Activated CD8-positive, alpha-beta memory T cell treated with anti-CD3 and anti-CD28 coated beads, Interleukin-2, amount 10 ng/mL, durations not matched to agents 7 days and 5 days (primary cell): ENCODE data around the gene C1orf53. TPM values are rescaled to one million over a fixed set of nuclear protein-coding genes. Genes with fewer than 3 reads are reported as not detected.
"Not testable (repeated sequence)": the region's sequence is repeated elsewhere in the genome, so short reads cannot be mapped to it uniquely, and the experiment has no call there.

Source experiments
- ATAC-seq: fragments of 150-1000 bp; cut with Tn5 transposase; one replicate; pipeline ENCODE4 v1.10.0; 2021; ENCODE audit warnings: moderate library complexity
- CTCF ChIA-PET: fragments of 350-600 bp; sonication (Branson Sonifier 250); formaldehyde crosslinking; loops from one replicate; lab custom pipeline; 2021; ENCODE audit warnings: antibody characterized with exemption; lab: Charles Lee
- DNase-seq: peaks from one replicate; pipeline ENCODE4 v3.0.0-alpha.2; 2020
- H3K27ac Mint-ChIP-seq: one replicate; pipeline ENCODE4 v1.8.0; 2021; ENCODE audit warnings: mild to moderate bottlenecking, mixed read lengths
- H3K27me3 Mint-ChIP-seq: one replicate; pipeline ENCODE4 v1.8.0; 2021; ENCODE audit warnings: mixed read lengths
- H3K36me3 Mint-ChIP-seq: one replicate; pipeline ENCODE4 v1.8.0; 2021; ENCODE audit warnings: mild to moderate bottlenecking, mixed read lengths
- H3K4me1 Mint-ChIP-seq: one replicate; pipeline ENCODE4 v1.8.0; 2021; ENCODE audit warnings: mixed read lengths
- H3K4me3 Mint-ChIP-seq: one replicate; pipeline ENCODE4 v1.8.0; 2021; ENCODE audit warnings: mild to moderate bottlenecking, moderate library complexity, mixed read lengths
- H3K9me3 Mint-ChIP-seq: one replicate; pipeline ENCODE4 v1.8.0; 2022; ENCODE audit warnings: low read depth, mixed read lengths
- total RNA-seq, 2 experiments: library from RNA; stranded (reverse); gene quantifications; one replicate each; pipeline ENCODE4 v1.2.3, GENCODE V29; 2021

C1orf53 gene
- total RNA-seq, 2 experiments from 2014 or later, result 0.55 to 2.5 TPM

DNA sequence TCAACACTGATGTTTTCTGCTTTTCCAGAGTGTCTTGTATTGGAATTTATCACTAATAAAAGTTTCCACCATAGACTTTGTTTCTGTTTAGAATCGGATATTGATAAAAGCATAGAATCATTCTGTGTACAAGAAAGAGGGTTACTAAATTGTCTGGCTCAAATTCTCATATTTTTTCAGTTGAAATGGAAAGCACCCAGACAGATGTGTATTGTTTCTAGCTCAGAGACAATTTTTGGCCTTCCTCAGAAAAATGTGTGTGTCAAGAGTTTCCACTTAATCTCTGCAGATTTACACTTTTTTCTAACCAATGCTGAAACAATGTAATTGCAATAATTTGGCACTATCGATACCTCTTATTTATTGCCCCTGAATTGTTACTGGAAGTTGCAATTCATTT lies 35.0 kb downstream of the C1orf53 start:
- CTCF ChIA-PET, result no interaction called here
- no peaks in the 10 kb centered on the region for H3K4me1 Mint-ChIP-seq
- ATAC-seq, result no peak
- H3K27me3 Mint-ChIP-seq, result peaks cover 22% of the 10 kb centered on the region
- no peak overlapping the region for H3K4me3 Mint-ChIP-seq
- H3K9me3 Mint-ChIP-seq, result no peaks in the 10 kb centered on the region
- DNase-seq, result no peak
- no peak overlapping the region for H3K27ac Mint-ChIP-seq
- H3K36me3 Mint-ChIP-seq, result no peaks in the 10 kb centered on the region

DNA sequence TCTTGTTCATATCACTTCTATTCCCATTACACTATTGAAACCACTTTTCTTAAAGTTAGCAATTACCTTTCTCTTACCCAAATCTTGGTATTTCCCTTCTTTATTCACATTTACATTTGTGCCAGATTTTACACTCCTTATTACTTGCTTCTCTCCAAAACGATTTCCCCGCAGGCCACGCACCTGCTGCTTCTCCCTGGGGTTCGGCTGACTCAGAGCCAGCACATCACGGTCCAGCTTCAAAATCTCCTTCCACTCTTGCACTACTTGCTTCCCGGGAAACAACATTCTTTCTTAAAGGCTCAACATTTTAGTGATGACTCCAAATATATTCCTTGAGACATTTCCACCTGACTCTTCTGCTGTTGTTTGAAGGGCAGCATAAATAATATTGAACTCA lies 35.5 kb downstream of the C1orf53 start:
- Mint-ChIP-seq H3K27me3 (peaks cover 21% of the 10 kb centered on the region), H3K4me3 (no peak overlapping the region), H3K4me1 (no peaks in the 10 kb centered on the region), H3K9me3 (no peaks in the 10 kb centered on the region), H3K36me3 (no peaks in the 10 kb centered on the region), H3K27ac (no peak overlapping the region)
- CTCF ChIA-PET, result no interaction called here
- ATAC-seq (no peak), DNase-seq (no peak)

DNA sequence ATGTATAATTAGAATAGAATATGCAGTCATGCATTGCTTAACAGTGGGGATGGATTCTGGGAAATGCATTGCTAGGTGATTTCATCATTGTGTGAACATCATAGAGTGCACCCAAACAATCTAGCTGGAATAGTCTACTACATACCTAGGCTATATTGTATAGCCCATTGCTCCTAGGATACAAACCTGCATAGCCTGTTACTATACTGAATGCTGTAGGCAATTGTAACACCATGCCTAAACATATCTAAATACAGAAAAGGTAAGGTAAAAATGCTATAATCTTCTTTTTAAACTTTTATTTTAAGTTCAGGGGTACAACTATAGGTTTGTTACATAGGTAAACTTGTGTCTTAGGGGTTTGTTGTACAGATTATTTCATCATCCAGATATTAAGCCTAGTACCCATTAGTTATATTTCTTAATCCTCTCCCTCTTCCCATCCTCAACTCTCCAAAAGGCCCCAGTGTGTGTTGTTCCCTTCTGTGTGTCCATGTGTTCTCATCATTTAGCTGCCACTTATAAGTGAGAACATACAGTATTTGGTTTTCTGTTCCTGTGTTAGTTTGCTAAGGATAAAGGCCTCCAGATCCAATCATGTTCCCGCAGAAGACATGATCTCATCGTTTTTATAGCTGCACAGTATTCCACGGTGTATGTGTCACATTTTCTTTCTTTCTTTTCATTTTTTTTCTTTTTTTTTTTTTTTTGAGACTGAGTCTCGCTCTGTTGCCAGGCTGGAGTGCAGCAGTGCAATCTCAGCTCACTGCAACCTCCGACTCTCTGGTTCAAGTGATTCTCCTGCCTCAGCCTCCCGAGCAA lies 36.9 kb downstream of the C1orf53 start:
- H3K27me3 Mint-ChIP-seq, ATAC-seq, DNase-seq, H3K9me3 Mint-ChIP-seq, CTCF ChIA-PET, H3K27ac Mint-ChIP-seq, H3K36me3 Mint-ChIP-seq, H3K4me3 Mint-ChIP-seq, H3K4me1 Mint-ChIP-seq: not testable (repeated sequence)

DNA sequence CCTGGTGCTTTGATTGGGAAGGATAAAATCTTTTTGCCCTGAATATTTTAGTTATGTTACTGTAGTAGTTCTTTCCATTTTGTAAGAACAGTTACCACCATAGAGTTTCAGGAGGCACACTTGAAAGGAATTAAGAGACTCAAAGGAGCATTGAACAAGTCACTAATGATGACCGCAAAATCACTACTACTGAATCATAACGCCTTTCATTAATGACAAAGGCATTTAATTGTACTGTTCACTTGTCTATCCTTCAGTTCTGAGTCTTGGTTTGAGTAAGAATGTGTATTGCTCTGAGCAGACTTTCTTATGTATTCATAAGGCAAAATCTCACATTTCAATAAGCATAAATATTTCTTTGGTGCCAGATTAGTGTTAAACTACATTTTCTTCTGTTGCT lies 39.6 kb downstream of the C1orf53 start:
- H3K4me3 Mint-ChIP-seq, result no peak overlapping the region
- H3K27me3 Mint-ChIP-seq, result peaks cover 4% of the 10 kb centered on the region
- H3K36me3 Mint-ChIP-seq, result no peaks in the 10 kb centered on the region
- no peaks in the 10 kb centered on the region for H3K4me1 Mint-ChIP-seq
- DNase-seq (no peak), ATAC-seq (no peak)
- no peak overlapping the region for H3K27ac Mint-ChIP-seq
- H3K9me3 Mint-ChIP-seq, result no peaks in the 10 kb centered on the region
- CTCF ChIA-PET, result no interaction called here

DNA sequence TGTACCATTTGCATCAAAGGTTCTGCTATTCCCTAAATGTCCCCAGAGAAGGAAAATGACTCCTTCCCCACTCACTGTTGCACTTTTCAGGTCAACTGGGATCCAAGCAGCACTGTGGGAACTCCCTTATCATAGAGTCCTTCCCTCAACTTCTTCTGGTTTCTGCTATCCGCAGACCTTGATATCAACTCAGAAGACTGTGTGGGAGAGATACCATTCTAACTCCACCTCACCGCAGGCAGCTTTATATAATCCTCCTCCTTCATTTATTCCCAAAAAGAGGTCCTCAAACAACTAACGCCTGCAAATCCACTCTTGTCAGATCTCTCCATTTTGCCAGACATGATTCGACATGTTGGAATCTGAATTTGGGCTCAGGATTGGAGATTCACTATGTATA lies 42.1 kb downstream of the C1orf53 start:
- no peak for DNase-seq
- Mint-ChIP-seq H3K4me1 (peaks cover 17% of the 10 kb centered on the region), H3K27me3 (no peaks in the 10 kb centered on the region), H3K27ac (no peak overlapping the region), H3K4me3 (no peak overlapping the region), H3K36me3 (peaks cover 2% of the 10 kb centered on the region), H3K9me3 (no peaks in the 10 kb centered on the region)
- CTCF ChIA-PET, result no interaction called here
- ATAC-seq, result no peak

DNA sequence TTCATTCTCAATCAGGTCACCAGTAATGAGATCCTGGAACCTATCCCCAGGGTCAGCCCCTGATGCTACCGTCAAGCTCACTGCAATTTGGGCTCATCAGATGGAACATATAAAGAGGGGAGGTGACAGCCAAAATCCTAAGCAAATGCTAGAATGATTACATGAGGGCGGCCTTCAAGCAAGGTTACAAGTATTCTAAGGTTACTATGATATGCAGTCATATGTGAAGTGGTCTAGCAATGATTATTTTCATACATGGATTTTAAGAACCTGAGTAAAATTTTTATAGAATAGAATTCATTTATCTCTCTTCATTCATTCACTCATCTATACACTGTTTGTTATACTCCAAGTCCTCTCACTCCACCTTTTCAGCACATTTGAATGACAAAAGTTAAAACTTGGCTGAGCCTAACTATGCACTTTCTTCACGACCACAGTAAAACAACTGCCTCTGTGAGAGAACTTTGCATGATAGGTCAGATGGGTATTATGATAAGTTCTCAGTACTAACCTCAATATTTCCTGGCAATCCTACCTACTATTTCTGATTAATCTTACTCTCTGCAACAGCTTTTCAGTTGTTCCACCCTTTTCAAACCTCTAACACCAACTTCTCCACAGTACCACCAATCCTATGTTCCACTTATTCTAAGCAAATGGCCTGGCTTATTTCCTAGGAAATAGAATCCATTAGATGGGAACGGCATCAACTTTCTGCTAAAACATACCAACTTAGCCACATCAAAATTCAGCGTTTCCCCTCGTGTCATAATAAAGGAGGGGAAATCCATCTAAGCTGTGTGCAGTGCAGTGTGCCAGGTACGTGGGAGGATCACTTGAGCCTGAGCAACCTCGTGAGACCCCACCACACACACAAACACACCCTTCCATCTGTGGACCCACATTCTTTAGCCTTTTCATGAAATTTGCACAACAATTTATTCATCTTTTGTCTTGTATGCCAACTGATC lies 46.8 kb downstream of the C1orf53 start:
- Mint-ChIP-seq H3K4me3 (no peak overlapping the region), H3K27me3 (no peaks in the 10 kb centered on the region), H3K36me3 (peaks cover 9% of the 10 kb centered on the region), H3K27ac (peak overlapping the region; percentile 78), H3K9me3 (no peaks in the 10 kb centered on the region), H3K4me1 (peaks cover 33% of the 10 kb centered on the region)
- ATAC-seq (peak; percentile 80), DNase-seq (no peak)
- CTCF ChIA-PET, result no interaction called here

DNA sequence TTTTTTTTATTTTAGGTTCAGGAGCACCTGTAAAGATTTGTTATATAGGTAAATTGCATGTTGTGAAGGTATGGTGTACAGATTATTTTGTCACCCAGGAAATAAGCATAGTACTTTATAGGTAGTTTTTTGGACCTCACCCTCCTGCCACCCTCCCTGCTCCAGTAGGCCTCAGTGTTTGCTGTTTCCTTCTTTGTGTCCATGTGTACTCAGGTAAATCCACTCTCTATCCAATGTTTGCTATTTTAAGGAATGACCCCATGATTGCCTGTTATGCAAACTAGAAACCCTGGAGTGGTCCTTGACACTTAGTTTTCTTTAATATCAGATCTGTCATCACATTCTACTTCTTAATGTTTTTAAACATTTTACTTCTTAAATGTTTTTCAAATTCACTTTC lies 48.7 kb downstream of the C1orf53 start:
- H3K4me1 Mint-ChIP-seq, result peaks cover 33% of the 10 kb centered on the region
- CTCF ChIA-PET, result interaction anchor here (0.6 kb wide), 1 partner anchor 1407 kb away, joined by 3 read pairs; no protein-coding TSS in a partner anchor
- H3K27me3 Mint-ChIP-seq, result no peaks in the 10 kb centered on the region

DNA sequence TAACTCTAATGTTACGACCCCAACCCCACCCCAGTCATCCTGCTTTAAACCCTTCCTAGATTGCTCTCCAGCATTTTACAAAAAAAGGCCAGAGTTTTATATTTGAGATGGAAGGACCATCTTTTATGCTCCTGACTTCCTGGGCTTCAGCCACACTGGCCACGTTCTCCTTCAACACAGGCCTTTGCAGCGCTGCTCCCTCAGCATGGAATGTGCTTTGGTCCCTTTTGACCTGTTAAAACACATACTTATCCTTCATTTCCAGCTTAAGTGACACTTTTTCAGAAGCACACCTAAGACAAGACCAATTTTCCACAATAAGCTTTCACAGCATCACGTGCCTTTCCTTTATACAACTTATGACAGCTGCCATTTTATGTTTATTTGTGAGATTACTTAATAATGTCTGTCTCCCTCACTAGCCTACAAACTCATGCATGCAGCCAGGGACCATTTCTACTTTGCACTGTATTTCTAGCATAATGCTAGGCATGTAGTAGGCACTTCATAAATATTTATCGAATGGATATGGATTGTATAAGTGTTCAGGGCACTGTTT lies 49.3 kb downstream of the C1orf53 start:
- H3K9me3 Mint-ChIP-seq, result no peaks in the 10 kb centered on the region
- peaks cover 33% of the 10 kb centered on the region for H3K4me1 Mint-ChIP-seq
- CTCF ChIA-PET, result interaction anchor here (0.6 kb wide), 1 partner anchor 1406 kb away, joined by 3 read pairs; no protein-coding TSS in a partner anchor
- ATAC-seq (no peak), DNase-seq (no peak)
- H3K4me3 Mint-ChIP-seq, result no peak overlapping the region
- peaks cover 10% of the 10 kb centered on the region for H3K36me3 Mint-ChIP-seq
- H3K27ac Mint-ChIP-seq, result no peak overlapping the region
- no peaks in the 10 kb centered on the region for H3K27me3 Mint-ChIP-seq

More for the DNA sequence above, 48.7 kb downstream of the C1orf53 start:
- Mint-ChIP-seq H3K36me3 (peaks cover 10% of the 10 kb centered on the region), H3K4me3 (no peak overlapping the region), H3K9me3 (no peaks in the 10 kb centered on the region), H3K27ac (no peak overlapping the region)
- no peak for ATAC-seq
- no peak for DNase-seq

DNA sequence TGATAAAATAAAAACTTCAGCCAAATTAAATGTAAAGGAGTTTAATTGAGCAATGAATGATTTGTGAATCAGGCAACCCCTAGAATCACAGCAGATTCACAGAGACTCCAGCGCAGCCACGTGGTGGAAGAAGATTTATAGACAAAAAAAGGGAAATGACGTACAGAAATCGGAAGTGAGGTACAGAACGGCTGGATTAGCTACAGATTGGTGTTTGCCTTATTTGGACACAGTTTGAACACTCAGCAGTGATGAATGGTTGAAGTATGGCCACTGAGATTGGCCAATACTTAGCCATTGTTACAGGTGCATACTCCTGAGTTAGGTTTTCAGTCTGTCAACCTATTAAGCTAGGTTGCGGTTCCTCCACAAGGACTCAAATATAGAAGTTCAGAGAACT lies 51.0 kb downstream of the C1orf53 start:
- H3K4me1 Mint-ChIP-seq, result peaks cover 26% of the 10 kb centered on the region
- CTCF ChIA-PET, ATAC-seq, H3K27ac Mint-ChIP-seq, H3K4me3 Mint-ChIP-seq, H3K36me3 Mint-ChIP-seq, H3K27me3 Mint-ChIP-seq, H3K9me3 Mint-ChIP-seq, DNase-seq: not testable (repeated sequence)

DNA sequence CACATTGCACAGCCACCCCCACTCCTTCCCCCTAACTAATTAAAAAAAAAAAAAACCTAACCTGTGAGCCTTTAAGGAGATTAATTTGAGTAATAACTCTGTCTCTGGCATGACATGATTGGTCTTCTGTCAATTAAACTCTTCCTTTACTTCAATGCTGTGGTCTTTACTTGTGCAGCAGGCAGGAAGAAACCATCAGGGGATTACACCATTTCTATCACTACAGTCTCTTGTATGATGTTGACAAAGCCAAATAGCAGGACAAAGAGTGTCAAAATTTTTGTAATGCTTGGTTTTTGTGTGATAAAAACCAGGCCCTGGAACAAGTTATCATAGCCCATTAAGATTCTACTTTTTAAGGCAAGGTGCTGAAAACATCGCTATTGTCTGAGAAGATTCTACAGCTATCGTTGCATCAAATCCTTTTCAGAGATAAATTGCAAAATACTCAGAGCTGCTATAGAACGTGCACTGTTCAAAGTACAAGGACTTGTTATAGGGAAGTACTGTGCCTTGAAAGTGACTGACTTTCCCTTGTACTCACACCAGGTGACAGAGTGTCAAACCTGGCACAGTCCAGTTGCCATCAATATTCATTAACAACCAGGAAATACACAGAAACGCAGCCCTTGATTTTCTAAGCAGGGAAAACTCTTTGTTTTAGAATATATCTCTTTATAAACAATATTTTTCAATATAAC lies 52.4 kb downstream of the C1orf53 start:
- no peaks in the 10 kb centered on the region for H3K27me3 Mint-ChIP-seq
- CTCF ChIA-PET, result no interaction called here
- H3K4me3 Mint-ChIP-seq, result no peak overlapping the region
- H3K4me1 Mint-ChIP-seq, result peaks cover 12% of the 10 kb centered on the region
- no peak overlapping the region for H3K27ac Mint-ChIP-seq
- DNase-seq (no peak), ATAC-seq (no peak)
- no peaks in the 10 kb centered on the region for H3K9me3 Mint-ChIP-seq
- H3K36me3 Mint-ChIP-seq, result peaks cover 8% of the 10 kb centered on the region

DNA sequence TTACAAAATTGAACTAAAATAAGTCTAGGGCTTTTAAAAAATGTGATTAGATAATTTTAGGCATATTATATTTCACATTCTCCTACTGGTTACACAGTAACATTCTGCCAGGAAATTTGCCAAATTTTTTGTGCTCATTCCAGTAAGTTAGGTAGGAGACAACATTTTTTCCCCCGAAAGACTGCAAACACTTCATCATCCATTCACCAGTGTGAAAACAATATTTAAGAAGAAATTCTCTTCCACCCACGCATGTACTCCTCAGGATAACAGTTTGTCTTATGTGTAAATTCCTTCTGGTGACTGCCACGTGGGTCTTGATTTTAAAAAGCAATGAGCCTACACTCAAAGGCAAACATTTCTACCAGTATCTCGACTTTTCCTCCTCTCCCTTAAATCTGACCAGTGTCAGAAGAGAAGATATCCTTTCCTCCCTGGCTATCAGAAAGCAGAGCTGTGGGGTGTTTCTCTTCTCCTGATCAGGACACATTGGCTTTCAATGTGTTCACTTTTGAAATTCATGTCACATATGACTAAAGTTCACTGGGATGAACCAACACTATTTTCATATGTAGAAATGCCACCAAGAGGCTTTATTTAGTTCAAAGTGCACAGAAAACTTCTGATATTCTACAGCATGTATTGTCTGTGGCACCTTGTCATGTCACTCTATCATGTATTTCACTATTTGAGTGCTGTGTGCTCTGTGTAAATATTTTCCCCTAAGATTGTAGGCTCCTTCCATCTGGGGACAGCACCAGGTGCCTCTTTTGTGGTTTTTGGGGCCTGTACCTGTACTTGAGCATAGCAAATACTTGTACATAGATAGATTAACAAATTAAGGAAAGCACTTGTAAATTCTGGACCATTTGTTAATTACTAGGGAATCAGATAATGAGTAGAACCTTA lies 53.3 kb downstream of the C1orf53 start:
- ATAC-seq, result no peak
- Mint-ChIP-seq H3K4me3 (no peak overlapping the region), H3K9me3 (no peaks in the 10 kb centered on the region), H3K27ac (no peak overlapping the region), H3K4me1 (peaks cover 9% of the 10 kb centered on the region), H3K36me3 (peaks cover 5% of the 10 kb centered on the region), H3K27me3 (no peaks in the 10 kb centered on the region)
- DNase-seq, result no peak
- CTCF ChIA-PET, result no interaction called here
